ENCODE data around the gene FLRT2.
A peak's percentile ranks its signal among the peaks of the same experiment; 100 is the strongest.

Gene FLRT2

GRCh38 chr14:85531141-85531586, 1.2 kb downstream of the FLRT2 start:
- DNase-seq: no peak

- DNase-seq: peak in 1 of 5 donors; percentile 2
Observed at GRCh38 chr14:85531587-85532373, 1.8 kb downstream of the FLRT2 start.

GRCh38 chr14:85532374-85533022, 2.6 kb downstream of the FLRT2 start:
- no peak for DNase-seq

GRCh38 chr14:85533023-85533860, 3.3 kb downstream of the FLRT2 start:
- DNase-seq: no peak

- DNase-seq: no peak
Observed at GRCh38 chr14:85533861-85534291, 3.9 kb downstream of the FLRT2 start.

GRCh38 chr14:85534458-85535293, 4.7 kb downstream of the FLRT2 start:
- no peak for DNase-seq

- DNase-seq: no peak
Observed at GRCh38 chr14:85535321-85535720, 5.4 kb downstream of the FLRT2 start.

- no peak for DNase-seq
Observed at GRCh38 chr14:85535991-85536832, 6.3 kb downstream of the FLRT2 start.

GRCh38 chr14:85536833-85537190, 6.9 kb downstream of the FLRT2 start:
- no peak for DNase-seq

GRCh38 chr14:85537526-85537925, 7.6 kb downstream of the FLRT2 start:
- no peak for DNase-seq

GRCh38 chr14:85538636-85539035, 8.7 kb downstream of the FLRT2 start:
- DNase-seq: no peak

- DNase-seq: no peak
Observed at GRCh38 chr14:85539510-85539909, 9.6 kb downstream of the FLRT2 start.

GRCh38 chr14:85542623-85543022, 12.7 kb downstream of the FLRT2 start:
- no peak for DNase-seq

- DNase-seq: no peak
Observed at GRCh38 chr14:85545738-85546137, 15.8 kb downstream of the FLRT2 start.

- no peak for DNase-seq
Observed at GRCh38 chr14:85546390-85546789, 16.4 kb downstream of the FLRT2 start.

GRCh38 chr14:85549697-85550096, 19.8 kb downstream of the FLRT2 start:
- DNase-seq: no peak

- DNase-seq: no peak
Observed at GRCh38 chr14:85554106-85554505, 24.2 kb downstream of the FLRT2 start.

GRCh38 chr14:85556267-85556666, 26.3 kb downstream of the FLRT2 start:
- DNase-seq: no peak

GRCh38 chr14:85558505-85558904, 28.6 kb downstream of the FLRT2 start:
- no peak for DNase-seq

- DNase-seq: no peak
Observed at GRCh38 chr14:85562630-85563029, 32.7 kb downstream of the FLRT2 start.

GRCh38 chr14:85564841-85565527, 35.0 kb downstream of the FLRT2 start:
- no peak for DNase-seq

Measured in T-helper 1 cell (primary cell).